DLD1 (cell line): ENCODE data around the gene GJA9.
"Not testable (repeated sequence)": the region's sequence is repeated elsewhere in the genome, so short reads cannot be mapped to it uniquely, and the experiment has no call there.

Experiments
- in situ Hi-C: cut with HindIII; loops from 2 replicates; pipeline ENCODE4 v1.10.0; 2017; ENCODE audit warnings: low sequenced_read_pairs

The GJA9 gene

DNA sequence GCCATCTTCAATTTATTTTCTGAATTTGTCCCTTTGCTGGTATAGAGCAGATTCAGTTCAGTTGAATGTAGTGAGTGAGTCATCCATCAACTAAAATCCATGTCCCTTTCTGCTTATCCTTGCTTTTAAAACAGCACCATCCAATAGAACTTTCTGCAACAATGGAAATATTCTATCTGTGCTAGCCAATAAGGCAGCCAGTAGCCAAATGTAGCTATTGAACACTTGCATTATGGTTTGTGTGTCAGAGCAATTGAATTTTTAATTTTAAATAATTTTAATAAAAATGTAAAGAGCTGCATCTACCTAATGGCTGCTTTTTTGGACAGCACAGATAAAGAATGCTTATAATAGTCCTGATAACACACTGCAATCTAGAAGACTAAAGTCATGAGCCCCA, at the start of gene GJA9:
Gene GJA9, minus strand, starts transcription at position 101 of the 400 bp plus-strand sequence. CDS start 5,489 bp downstream, outside the sequence.
- in situ Hi-C loops = no loop called here

DNA sequence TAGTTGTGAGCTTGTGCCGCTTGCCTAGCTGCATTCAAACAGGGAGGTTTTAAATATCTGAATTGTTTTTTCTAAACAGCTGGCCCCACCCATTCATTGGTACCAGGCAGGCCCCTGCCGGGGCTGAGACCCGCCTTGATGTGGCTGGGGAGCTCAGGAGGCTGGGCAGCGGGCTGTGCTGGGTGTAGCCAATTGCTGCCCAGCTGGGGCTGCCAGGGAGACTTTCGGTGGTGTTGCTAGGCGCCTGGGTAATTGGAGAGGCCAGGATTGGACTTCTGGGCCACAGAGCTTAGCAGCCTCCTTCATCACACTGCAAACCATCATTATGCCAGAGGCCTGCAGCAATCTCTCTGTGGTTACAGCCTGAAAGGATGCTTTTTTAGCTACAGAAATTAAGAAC, 48.1 kb upstream of the GJA9 start:
- in situ Hi-C loops = no loop called here

DNA sequence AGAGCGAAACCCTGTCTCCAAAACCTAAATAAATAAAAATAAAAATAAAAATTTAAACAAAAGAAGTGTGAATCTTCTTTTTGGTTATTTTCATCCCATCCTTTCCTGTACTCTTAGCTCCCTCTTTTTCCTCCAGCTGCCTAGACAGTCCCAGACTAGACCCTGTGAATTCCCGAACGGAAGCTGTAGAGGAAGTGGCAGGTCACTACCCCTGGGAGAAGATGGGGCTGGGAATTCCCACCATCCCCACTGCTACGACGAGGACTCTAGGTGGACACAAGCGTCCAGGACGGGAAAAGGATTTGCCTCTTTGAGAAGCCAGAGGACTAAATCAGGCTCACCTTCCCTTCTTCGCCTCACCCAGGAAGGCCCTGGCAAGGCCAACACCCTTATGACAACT, 47.7 kb upstream of the GJA9 start:
- in situ Hi-C loops = no loop called here

DNA sequence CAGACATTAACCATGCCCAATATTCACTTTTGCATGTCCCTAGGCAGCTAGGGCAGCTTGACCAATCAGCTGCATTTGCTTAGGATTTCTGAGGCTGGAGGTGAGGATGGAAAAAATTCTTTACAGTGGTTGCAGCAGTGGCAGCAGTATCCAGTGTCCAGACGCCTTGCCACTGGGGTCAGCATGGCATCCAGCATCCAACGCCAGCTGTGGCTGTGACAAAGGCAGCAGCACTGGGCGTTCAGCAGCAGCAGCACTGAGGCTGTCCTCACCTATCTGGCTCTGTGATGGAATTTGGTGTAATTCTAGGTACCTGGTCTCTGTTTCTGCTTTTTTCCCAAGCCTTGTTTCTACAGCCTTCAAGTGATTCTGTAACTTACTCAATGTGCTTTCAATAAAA, 44.7 kb upstream of the GJA9 start:
- in situ Hi-C loops = no loop called here

DNA sequence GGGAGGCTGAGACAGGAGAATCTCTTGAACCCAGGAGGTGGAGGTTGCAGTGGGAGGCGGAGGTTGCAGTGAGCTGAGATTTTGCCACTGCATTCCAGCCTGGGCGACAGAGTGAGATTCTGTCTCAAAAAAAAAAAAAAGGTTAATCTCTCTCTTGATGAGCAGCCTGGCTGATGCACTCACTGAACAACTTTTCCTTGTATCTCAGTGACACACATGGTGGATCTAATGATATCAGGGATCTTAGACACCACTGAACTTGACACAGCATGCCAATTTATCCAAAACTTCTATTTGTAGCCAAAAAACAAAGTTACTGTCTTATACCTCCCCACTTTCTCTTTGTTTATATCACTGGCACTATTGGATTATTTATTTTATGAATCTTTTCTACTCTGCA, 44.0 kb upstream of the GJA9 start:
- in situ Hi-C loops = no loop called here

DNA sequence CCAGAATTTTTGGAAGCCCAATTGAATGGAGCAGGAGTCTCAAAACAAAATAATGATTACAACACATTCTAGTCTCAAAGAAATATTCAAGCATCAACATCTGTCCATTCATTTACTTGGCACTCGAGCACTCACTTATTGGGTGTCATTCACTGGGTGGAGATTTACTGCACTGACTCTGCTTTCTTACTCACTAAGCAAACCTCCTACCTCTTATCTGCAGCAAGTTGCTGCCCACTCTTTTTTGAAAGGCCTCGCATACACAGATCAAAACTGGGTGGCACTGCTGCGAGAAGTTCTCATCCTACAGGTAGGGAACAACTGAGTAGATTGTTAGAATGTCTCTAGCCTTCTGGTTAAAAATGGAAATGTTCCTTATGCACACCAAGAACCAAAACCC, 42.2 kb upstream of the GJA9 start:
- in situ Hi-C loops = no loop called here

DNA sequence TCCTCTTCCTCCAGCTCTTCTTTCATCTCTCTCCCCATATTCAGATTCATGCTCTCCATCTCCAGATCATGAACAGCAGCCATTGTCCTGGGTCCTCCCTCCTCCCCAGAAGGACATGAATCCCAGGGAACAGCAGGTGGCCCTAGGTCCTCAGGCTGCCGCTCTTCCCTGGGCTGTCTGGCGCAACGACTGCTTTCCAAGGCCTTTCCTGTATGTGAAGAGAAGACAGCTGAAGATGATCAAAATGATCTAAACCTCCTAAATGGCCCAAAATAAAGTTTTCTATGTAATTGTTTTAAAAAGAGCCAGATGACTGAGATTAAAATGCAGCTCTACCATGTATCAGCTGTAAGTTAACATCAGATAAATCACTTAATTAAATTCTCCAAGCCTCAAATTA, 37.7 kb upstream of the GJA9 start:
- in situ Hi-C loops = no loop called here

DNA sequence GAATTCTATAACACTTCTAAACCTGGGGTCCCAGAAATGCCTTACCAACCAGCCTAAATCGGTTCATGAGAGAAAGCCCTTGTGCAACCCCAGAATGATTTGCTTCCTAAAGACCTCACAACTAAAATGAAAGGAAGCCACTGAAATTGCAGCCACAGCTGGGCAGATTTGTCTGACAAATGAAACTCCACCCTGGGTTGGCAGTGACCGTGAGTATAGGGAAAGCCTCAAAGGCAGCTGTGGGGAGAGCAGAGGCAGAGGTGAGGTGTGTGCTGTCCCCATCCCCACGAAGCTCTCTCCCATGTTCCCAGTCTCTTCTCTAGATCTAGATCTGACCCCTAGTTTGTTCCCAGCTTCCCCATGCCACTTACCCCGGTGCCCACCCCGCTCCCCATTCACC, 37.2 kb upstream of the GJA9 start:
- in situ Hi-C loops = no loop called here

DNA sequence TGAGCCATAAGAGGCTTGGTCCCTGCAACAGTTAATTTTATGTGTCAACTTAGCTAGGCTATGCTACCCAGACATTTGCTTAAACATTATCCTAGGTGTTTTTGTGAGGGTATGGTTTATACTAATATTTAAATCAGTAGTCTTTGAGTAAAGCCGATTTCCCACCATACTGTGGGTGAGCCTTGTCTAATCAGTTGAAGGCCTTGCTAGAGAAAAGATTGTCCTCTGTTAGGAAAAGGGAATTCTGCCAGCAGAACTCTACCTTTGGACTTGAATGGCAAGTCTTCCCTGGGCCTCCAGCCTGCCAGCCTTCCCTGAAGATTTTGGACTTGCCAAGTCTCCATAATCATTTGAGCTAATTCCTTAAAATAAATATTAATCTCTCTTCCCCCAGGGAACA, 36.4 kb upstream of the GJA9 start:
- in situ Hi-C loops = no loop called here

DNA sequence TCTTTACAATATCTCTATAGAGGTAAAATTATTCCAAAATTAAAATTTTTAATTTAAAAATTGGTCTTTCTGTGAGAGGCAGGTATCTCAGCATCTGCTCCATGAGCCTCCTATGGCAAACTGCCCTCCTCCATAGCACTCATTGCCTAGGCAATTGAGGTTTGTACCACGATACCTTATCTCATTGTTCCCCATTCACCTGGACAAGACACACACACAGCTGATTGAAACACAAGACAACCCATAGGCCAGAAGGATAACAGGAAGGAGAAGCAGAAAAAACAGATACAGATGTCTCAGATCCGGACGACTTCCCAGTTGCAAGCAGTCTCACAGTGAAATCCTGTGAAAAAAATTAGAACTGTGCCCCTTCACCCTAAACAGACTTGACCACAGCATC, 36.0 kb upstream of the GJA9 start:
- in situ Hi-C loops = no loop called here

DNA sequence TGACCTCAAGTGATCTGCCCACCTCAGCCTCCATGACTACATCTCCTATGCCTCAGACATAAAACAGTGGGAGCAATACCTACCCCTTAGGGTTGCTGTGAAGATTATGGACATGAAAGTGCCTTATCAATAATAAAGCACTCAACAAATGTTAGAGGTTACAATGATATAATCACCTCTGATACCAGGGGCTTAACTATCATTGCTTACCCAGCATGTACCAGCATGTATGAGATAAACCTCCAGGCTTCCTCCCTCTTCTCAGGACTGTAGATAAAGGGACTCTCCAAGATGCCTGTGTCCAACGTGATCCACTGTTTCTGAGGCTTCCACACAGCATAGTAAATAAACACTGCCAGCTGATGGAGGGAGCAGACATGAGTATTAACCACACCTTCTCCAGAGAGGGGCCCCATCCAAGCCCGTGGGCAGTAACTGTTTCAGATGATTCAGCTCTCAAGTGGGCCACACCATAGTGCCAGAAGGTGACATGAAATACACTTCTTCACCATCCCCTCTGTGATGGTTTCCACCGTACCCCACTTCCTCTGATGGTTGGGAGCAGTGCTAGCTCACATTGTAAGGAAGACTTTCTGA, 34.1 kb upstream of the GJA9 start:
- in situ Hi-C loops = no loop called here

DNA sequence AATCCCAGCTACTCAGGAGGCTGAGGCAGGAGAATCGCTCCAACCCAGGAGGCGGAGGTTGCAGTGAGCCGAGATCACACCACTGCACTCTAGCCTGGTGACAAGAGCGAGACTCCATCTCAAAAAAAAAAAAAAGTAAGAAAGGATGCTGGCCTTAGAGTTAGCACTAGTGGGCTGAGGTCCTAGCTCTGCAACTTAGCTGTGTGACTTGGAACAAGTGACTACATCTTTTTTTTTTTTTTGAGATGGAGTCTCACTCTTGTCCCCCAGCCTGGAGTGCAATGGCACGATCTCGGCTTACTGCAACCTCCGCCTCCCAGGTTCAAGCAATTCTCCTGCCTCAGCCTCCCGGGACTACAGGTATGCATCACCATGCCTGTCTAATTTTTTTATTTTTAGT, 33.5 kb upstream of the GJA9 start:
- in situ Hi-C loops = not testable (repeated sequence)

DNA sequence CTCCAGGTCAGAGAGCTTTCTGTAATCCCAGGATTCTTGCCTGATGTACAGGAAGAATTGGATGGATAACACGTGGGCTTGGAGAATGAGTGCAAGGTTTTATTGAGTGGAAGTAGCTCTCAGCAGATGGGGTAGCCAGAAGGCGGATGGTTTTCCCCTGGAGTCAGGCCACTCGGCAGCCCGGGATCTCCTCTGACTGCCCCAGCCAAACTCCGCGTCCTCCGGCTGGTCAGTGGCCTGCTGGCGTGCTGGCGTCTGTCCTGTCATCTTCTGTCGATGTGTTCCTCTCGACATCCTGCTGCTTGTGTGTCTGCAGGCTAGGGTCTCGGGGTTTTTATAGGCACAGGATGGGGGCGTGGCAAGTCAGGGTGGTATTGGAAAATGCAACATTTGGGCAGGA, 27.4 kb upstream of the GJA9 start:
- in situ Hi-C loops = no loop called here

DNA sequence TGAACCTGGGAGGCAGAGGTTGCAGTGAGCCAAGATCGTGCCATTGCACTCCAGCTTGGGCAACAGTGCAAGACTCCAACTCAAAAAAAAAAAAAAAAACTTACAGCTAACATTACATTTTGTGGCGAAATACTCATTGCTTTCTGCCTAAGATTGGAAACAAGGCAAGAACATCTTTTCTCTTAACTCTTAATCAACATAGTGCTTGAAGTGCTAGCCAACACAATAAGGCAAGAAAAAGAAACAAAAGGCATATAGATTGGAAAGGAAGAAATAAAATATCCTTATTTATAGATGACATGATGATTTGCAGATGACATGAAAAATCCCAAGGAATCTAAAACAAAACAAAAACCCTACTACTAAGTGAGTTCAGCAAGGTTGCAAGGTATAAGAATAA, 24.6 kb upstream of the GJA9 start:
- in situ Hi-C loops = no loop called here

DNA sequence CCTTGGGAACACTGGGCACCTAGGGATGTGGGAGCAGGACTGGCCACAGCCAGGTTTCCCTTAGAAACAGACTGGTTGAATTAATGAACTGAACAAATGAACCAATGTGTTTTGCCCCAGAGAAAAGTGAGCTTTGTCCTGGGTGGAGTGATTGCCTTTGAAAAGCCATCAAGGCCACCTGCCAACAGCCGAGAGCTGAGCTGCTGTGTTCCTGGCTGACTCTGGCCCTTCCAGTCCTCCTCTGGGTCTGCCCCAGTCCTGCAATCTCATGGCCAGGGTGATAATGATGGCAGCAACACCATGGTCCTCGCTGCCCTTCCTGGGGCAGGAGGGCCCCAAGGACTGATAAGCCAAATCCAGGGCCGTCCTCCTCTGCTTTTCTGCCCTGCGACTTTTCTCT, 18.2 kb upstream of the GJA9 start:
- in situ Hi-C loops = no loop called here

DNA sequence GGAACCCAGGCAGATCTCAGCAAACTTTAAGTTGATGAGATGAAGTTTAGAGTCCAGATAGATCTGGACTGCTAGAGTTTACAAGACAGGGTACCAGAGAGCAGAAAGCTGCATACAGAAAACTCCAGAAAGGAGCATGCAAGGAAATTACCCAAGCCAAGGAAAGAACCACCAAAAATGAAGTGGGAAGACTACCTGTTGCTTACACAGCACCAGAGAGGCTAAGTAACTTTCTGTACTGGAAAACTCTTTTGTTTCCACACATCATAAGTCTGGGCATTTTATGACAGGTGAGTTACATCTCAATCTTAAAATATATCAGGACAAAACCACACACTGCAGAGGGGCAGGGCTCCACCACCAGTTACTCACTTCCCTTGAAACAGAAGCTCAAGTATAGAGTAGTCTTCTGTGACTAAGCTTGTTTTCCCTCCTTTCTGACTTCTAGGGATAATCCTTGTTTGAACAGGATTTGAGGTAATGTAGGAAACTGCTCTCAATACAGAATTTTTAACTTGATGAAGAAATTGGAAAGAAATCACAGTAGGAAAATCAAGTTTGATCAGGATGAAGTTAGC, 17.4 kb upstream of the GJA9 start:
- in situ Hi-C loops = no loop called here

DNA sequence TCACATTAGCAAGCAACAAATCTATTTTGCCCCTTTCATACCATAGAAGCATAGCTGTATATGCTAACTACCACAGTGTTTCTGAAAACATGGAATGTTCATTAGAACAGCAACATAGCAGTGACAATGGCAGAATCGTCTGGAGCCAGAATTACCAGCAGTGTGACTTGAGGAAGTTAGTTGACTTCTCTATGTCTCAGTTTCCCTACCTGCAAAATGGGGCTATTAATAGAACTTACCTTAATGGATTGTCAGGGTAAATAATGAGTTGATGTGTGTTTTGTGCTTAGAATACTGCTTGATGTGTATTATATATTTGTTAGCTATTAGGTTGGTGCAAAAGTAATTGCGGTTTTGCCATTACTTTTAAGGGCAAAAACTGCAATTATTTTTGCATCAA, 14.8 kb upstream of the GJA9 start:
- in situ Hi-C loops = no loop called here

DNA sequence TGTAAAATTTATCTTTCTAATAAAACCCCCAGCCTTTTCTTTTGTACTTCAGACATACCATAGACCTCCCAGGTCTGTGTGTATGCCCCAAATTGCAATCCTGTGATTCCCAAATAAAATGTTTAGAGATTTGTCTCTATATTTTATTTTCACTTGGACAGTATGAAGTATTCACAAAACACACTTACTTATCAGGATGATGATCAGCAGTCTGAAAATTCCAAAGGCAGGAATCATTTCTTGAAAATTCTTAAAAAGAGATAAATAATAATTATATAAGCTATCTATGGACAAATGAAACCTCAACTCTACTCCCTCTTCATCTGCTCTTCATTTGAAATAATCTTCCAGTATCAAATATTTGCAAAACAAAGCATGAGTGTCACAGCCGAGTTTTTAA, 11.6 kb upstream of the GJA9 start:
- in situ Hi-C loops = no loop called here

DNA sequence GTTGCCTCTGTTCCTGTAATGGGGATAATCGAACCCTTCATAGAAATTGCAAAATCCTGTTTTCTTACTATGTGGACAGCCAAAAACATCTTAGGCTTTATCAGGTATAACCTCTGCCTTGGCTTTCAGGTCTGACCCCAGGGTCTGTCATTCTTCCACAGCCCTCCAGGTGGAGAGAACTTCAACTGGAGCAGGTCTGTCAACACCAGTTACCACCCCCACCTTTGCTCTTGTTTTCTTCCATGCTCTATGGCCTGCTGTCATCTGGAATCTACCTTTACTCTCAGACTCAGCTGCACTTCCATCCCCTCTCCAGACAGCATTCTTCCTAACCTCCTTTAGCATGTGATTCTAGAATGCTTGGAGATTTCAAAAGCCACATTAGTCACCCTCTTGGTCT, 10.4 kb upstream of the GJA9 start:
- in situ Hi-C loops = no loop called here

DNA sequence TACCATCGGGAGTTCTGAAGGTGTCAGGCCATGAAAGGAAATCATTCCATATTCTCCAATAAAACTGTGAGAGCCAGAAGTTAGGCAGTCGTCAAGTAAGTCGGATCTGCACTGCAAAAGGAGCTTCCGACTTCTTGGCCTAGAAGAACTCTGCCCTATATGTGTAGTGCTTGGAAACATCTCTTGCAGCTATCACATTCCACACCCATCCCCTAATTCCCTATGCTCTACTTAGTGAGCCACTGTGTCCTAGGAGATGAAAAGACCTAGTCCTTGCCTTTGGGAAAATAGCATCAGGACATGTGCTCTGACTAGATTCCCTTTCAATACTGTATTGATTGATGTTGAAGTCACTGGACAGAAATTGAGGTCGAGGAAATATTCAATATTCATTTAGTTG, 8.2 kb upstream of the GJA9 start:
- in situ Hi-C loops = no loop called here

DNA sequence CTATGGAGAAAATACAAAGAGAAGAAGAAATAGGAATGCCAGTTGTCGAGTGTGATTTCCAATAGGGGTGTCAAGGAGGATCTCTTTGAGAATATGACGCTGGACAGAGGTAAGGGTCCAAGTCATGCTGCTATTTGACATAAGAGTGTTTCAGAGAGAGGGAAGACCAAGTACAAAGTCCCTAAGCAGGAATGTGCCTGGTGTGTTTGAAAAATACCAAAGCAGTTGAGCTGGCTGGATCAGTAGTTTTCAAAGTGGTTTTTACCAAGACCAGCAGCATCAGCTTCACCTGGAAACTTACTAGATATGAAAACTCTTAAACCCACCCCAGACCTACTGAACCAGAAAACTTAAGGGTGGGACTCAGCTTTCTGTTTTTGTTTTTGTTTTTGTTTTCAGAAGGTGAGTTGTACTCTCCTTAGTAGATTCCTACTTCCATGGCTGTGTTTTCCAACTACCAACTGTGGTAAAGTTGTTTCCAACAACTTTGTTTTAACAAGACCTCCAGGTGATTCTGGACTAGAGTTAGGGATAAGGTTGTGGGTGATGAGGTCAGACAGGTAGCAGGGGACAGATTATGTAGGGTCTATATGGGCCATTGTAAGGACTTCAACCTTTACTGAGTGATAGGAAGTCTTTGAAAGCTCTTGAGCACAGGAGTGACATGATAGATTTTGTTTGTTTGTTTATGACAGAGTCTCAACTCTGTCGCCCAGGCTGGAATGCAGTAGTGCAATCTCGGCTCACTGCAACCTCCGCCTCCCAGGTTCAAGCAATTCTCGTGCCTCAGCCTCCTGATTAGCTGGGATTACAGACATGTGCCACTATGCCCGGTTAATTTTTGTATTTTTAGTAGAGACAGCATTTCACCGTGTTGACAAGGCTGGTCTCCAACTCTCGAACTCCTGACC, 7.3 kb upstream of the GJA9 start:
- in situ Hi-C loops = no loop called here

DNA sequence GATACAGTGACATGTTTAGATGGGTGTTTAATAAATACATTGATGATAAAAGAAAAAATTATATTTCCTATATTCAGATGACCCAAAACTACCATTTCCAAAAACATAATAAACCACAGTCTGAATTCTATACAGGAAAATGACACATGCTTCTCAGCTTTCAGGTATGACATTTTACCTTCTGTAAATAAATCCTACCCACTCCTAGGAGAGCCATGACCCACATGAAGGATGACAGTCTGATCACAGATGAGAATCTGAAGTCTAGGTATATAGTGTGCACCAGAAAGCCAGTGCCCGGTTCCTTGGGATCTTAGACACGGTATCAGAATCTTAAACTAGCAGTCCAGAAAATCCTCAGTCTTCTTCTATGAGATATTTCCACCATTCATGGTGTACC, 3.7 kb upstream of the GJA9 start:
- in situ Hi-C loops = no loop called here
